Umbilical cord (tissue), 2 donors: ENCODE results near the gene MUC5AC. TPM values are rescaled to one million over a fixed set of nuclear protein-coding genes. Genes with fewer than 3 reads are reported as not detected.

ENCODE experiments used
- DNase-seq: peaks from one replicate; pipeline ENCODE4 v3.0.0-alpha.2; 2015; ENCODE audit warnings: low spot score
- total RNA-seq: library from RNA; depleted of rRNA; stranded (reverse); fragments of >200 nt; gene quantifications from one replicate; pipeline ENCODE4 v1.2.3, GENCODE V29; 2014; ENCODE audit warnings: low replicate concordance; ENCODE audit not compliant: insufficient read depth

Gene MUC5AC
- total RNA-seq, 1 donor from 2014 or later, result 1.4 TPM

GRCh38 chr11:1120532-1121330, 37.0 kb upstream of the MUC5AC start:
- no peak for DNase-seq

GRCh38 chr11:1121331-1121812, 36.4 kb upstream of the MUC5AC start:
- no peak for DNase-seq

- peak; percentile 42 for DNase-seq
These were observed 35.7 kb upstream of the MUC5AC start for GRCh38 chr11:1121813-1122663.

- DNase-seq, result no peak
These were observed 35.1 kb upstream of the MUC5AC start for GRCh38 chr11:1122664-1123002.

GRCh38 chr11:1123970-1124369, 33.8 kb upstream of the MUC5AC start:
- no peak for DNase-seq

GRCh38 chr11:1125803-1126202, 31.9 kb upstream of the MUC5AC start:
- DNase-seq, result no peak

GRCh38 chr11:1126491-1126926, 31.2 kb upstream of the MUC5AC start:
- DNase-seq, result no peak

GRCh38 chr11:1126935-1127663, 30.7 kb upstream of the MUC5AC start:
- DNase-seq, result no peak

GRCh38 chr11:1127664-1128162, 30.0 kb upstream of the MUC5AC start:
- no peak for DNase-seq

GRCh38 chr11:1128311-1129142, 29.2 kb upstream of the MUC5AC start:
- DNase-seq, result no peak

GRCh38 chr11:1129143-1129610, 28.6 kb upstream of the MUC5AC start:
- DNase-seq, result no peak

GRCh38 chr11:1129611-1130160, 28.1 kb upstream of the MUC5AC start:
- no peak for DNase-seq

- DNase-seq, result no peak
These were observed 27.3 kb upstream of the MUC5AC start for GRCh38 chr11:1130276-1131032.

- DNase-seq, result no peak
These were observed 26.5 kb upstream of the MUC5AC start for GRCh38 chr11:1131033-1131911.

GRCh38 chr11:1134848-1135445, 22.8 kb upstream of the MUC5AC start:
- DNase-seq, result no peak

GRCh38 chr11:1138097-1138496, 19.7 kb upstream of the MUC5AC start:
- no peak for DNase-seq

- DNase-seq, result no peak
These were observed 18.2 kb upstream of the MUC5AC start for GRCh38 chr11:1139441-1140083.
